CD4-positive, alpha-beta T cell (primary cell): ENCODE measurements around the gene GYS1. TPM values are rescaled to one million over a fixed set of nuclear protein-coding genes. Genes with fewer than 3 reads are reported as not detected.

Experiments used
- ATAC-seq: fragments of 200-7000 bp; cut with Tn5 transposase; one replicate; pipeline ENCODE4 v1.10.0; 2022; ENCODE audit warnings: mild to moderate bottlenecking; ENCODE audit not compliant: poor library complexity
- CTCF ChIA-PET: fragments of 350-600 bp; sonication (Branson Sonifier 250); formaldehyde crosslinking; loops from one replicate; lab custom pipeline; 2021; ENCODE audit warnings: antibody characterized with exemption, inconsistent platforms; lab: Charles Lee
- POLR2A ChIA-PET: fragments of 350-600 bp; sonication (Branson Sonifier 250); formaldehyde crosslinking; loops from one replicate; lab custom pipeline; 2021; ENCODE audit warnings: antibody characterized with exemption, inconsistent platforms; lab: Charles Lee
- DNase-seq, 14 experiments: peaks; one replicate each; pipeline ENCODE4 v3.0.0-alpha.2; 2013 to 2020; ENCODE audit warnings: mixed read lengths in 2 of 14
- H3K27ac ChIP-seq, 2 donors: one replicate each; pipeline versions ENCODE4 v1.5.1 to v1.7.0; 2013; ENCODE audit warnings: low read length in 2 of 2, low read depth in 1 of 2, mild to moderate bottlenecking in 1 of 2
- H3K27me3 ChIP-seq, 2 experiments: 1 replicate in 1 of 2; 2 replicates in 1 of 2; pipeline versions ENCODE4 v1.6.1 to v1.7.0; 2013; ENCODE audit warnings: low read length in 2 of 2, control low read depth in 1 of 2, mild to moderate bottlenecking in 1 of 2, moderate library complexity in 1 of 2; ENCODE audit not compliant: insufficient read depth in 2 of 2, control insufficient read depth in 1 of 2
- H3K36me3 ChIP-seq: one replicate; pipeline ENCODE4 v1.6.1; 2013; ENCODE audit warnings: low read length, control low read depth; ENCODE audit not compliant: insufficient read depth
- H3K4me1 ChIP-seq: one replicate; pipeline ENCODE4 v1.6.1; 2013; ENCODE audit warnings: low read length, control low read depth; ENCODE audit not compliant: insufficient read depth
- H3K4me3 ChIP-seq: one replicate; pipeline ENCODE4 v1.5.1; 2013; ENCODE audit warnings: mild to moderate bottlenecking, low read length, moderate library complexity
- H3K9me3 ChIP-seq, 2 experiments: 1 replicate in 1 of 2; 2 replicates in 1 of 2; pipeline versions ENCODE4 v1.6.1 to v1.7.0; 2013; ENCODE audit warnings: low read length in 2 of 2, mild to moderate bottlenecking in 2 of 2, control low read depth in 1 of 2, moderate library complexity in 1 of 2; ENCODE audit not compliant: control insufficient read depth in 1 of 2, insufficient read depth in 1 of 2
- H3K27ac Mint-ChIP-seq: one replicate; pipeline ENCODE4 v1.8.0; 2020; ENCODE audit warnings: mixed read lengths
- H3K27me3 Mint-ChIP-seq: one replicate; pipeline ENCODE4 v1.8.0; 2021; ENCODE audit warnings: mixed read lengths
- H3K36me3 Mint-ChIP-seq: one replicate; pipeline ENCODE4 v1.8.0; 2021; ENCODE audit warnings: low read depth, mixed read lengths
- H3K4me1 Mint-ChIP-seq: one replicate; pipeline ENCODE4 v1.8.0; 2021; ENCODE audit warnings: low read depth, mixed read lengths
- H3K4me3 Mint-ChIP-seq: one replicate; pipeline ENCODE4 v1.8.0; 2020; ENCODE audit warnings: mild to moderate bottlenecking, mixed read lengths
- H3K9me3 Mint-ChIP-seq: one replicate; pipeline ENCODE4 v1.8.0; 2020; ENCODE audit warnings: mixed read lengths
- intact Hi-C, 2 experiments: fragments of 100-400 bp; cut with DNase I in 1 of 2; cut with micrococcal nuclease in 1 of 2; formaldehyde crosslinking; loops; one replicate each; pipeline versions ENCODE4 v1.15.1 to v1.9.0; 2023 to 2025; cut with DNase I, micrococcal nuclease
- total RNA-seq, 174 experiments: library from RNA in 2 of 174; stranded (reverse) in 2 of 174; gene quantifications; one replicate each; pipeline ENCODE4 v1.2.3 and lab custom pipeline; 2021 to 2026
- TF ChIP-seq, protein P1 (sequence below): fragments of 200-600 bp; IDR thresholded peaks from one replicate; pipeline ENCODE4 v1.8.0; 2022; ENCODE audit warnings: antibody characterized with exemption, mild to moderate bottlenecking

Gene GYS1
- total RNA-seq, 2 experiments from 2014 or later, result 13.2 to 14.1 TPM

DNA sequence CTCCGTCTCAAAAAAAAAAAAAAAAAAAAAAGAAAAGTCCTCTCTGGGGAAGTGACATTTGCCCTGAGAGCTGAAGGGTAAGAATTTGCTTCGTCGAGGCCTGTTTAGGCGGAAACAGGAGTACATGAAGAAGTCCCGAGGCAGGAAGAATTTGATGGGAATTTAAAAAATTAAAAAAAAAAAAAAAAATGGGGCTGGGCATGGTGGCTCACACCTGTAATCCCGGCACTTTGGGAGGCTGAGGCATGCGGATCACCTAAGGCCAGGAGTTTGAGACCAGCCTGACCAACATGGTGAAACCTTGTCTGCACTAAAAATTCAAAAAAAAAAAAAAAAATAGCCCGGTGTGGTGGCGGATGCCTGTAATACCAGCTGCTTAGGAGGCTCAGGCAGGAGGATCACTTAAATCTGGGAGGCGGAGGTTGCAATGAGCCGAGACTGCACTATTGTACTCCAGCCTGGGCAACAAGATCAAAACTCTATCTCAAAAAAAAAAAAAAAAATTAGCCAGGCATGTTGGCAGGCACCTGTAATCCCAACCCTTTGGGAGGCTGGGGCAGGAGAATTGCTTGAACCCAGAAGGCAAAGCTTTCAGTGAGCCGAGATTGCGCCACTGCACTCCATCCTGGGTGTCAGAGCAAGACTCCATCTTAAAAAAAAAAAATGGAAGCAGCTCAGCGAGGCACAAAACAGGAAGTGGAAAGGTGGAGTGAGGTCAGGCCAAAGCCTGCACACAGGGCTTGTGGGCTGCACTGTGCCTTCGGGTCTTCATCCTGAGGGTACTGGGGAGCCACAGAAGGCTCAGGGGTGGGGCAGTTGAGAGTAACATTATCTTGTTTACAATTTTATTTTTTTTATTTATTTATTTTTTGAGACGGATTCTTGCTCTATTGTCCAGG, 33.5 kb downstream of the GYS1 start:
- intact Hi-C loops, result no loop called here
- CTCF ChIA-PET, result interaction anchor here (0.9 kb wide), 1 partner anchor 11 kb away, joined by 3 read pairs; no protein-coding TSS in a partner anchor
- Mint-ChIP-seq H3K9me3 (no peaks in the 10 kb centered on the region), H3K36me3 (peaks cover 12% of the 10 kb centered on the region), H3K27ac (no peak overlapping the region), H3K27me3 (no peaks in the 10 kb centered on the region), H3K4me3 (no peak overlapping the region), H3K4me1 (peaks cover 55% of the 10 kb centered on the region)
- Histone ChIP-seq H3K4me1 (peaks cover 58% of the 10 kb centered on the region), H3K27me3 (no peaks in the 10 kb centered on the region), H3K4me3 (no peak overlapping the region), H3K27ac (no peak overlapping the region), H3K36me3 (no peaks in the 10 kb centered on the region), H3K9me3 (no peaks in the 10 kb centered on the region)
- TF ChIP-seq, protein P1, sequence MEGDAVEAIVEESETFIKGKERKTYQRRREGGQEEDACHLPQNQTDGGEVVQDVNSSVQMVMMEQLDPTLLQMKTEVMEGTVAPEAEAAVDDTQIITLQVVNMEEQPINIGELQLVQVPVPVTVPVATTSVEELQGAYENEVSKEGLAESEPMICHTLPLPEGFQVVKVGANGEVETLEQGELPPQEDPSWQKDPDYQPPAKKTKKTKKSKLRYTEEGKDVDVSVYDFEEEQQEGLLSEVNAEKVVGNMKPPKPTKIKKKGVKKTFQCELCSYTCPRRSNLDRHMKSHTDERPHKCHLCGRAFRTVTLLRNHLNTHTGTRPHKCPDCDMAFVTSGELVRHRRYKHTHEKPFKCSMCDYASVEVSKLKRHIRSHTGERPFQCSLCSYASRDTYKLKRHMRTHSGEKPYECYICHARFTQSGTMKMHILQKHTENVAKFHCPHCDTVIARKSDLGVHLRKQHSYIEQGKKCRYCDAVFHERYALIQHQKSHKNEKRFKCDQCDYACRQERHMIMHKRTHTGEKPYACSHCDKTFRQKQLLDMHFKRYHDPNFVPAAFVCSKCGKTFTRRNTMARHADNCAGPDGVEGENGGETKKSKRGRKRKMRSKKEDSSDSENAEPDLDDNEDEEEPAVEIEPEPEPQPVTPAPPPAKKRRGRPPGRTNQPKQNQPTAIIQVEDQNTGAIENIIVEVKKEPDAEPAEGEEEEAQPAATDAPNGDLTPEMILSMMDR, result no peak
- ATAC-seq (no peak), DNase-seq (peak in 2 of 14 experiments; percentile 28 to 40)
- POLR2A ChIA-PET, result interaction anchor here (0.6 to 1.0 kb wide), 3 partner anchors 11 to 27 kb away, joined by 3 to 8 read pairs (median 5); partner anchors contain the start of gene DHDH

DNA sequence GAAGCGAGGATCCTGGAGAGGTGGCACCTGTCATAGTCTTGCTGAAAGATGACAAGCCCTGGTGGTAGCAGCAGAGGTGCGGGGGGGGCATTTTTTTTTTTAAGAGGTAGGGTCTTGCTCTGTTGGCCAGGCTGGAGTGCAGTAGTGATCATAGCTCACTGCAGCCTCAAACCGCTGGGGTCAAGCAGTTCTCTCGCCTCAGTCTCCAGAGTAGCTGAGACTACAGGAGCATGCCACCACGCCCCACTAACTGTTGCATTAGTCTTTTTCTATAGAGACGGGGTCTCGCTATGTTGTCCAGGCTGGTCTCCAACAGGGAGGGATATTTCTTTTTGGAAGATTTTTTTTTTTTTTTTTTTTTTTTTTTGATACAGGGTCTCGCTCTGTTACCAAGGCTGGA, 35.1 kb downstream of the GYS1 start:
- peaks cover 12% of the 10 kb centered on the region for H3K36me3 Mint-ChIP-seq
- no peak overlapping the region for H3K4me3 ChIP-seq
- H3K36me3 ChIP-seq, result no peaks in the 10 kb centered on the region
- no peak for DNase-seq
- H3K4me1 Mint-ChIP-seq, result peaks cover 45% of the 10 kb centered on the region
- peaks cover 47% of the 10 kb centered on the region for H3K4me1 ChIP-seq
- H3K27me3 Mint-ChIP-seq, result no peaks in the 10 kb centered on the region
- intact Hi-C loops, result no loop called here
- H3K27ac Mint-ChIP-seq, result peak overlapping the region; percentile 7
- no peak for ATAC-seq
- CTCF ChIA-PET, result interaction anchor here (0.7 kb wide), 1 partner anchor 34 kb away, joined by 3 read pairs; no protein-coding TSS in a partner anchor
- H3K27me3 ChIP-seq, result no peaks in the 10 kb centered on the region
- H3K9me3 Mint-ChIP-seq, result no peaks in the 10 kb centered on the region
- peak overlapping the region; percentile 71 for H3K4me3 Mint-ChIP-seq
- no peaks in the 10 kb centered on the region for H3K9me3 ChIP-seq
- POLR2A ChIA-PET, result no interaction called here
- no peak overlapping the region for H3K27ac ChIP-seq
- TF ChIP-seq, protein P1, result no peak

DNA sequence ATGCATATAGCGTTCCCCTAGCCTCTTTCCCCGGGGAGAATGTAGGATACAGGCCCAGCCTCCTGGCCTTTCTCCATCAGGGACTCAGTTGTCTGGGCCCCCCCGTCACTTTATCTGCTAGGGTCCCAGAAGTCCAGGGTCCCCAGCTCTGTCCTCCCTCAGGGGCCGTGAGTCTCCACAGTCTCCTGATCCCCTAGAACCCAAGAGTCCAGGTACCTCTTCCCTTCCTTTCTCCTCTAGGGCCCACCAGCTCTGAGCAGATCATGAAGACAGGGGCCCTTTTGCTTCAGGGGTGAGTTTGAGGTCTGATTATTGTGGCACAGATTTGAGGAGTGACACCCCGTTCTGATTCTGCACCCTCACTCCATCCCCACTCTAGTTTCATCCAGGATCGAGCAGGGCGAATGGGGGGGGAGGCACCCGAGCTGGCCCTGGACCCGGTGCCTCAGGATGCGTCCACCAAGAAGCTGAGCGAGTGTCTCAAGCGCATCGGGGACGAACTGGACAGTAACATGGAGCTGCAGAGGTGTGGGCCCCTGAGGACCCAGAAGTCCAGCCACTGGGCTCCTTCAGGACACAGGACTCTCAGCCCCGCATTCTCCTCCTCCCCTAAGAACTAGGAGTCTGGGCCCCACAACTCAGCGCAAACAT, 37.7 kb downstream of the GYS1 start:
- intact Hi-C loops, result loop anchor here in 1 of 2 experiments (1.0 kb wide), 1 partner anchor 10 kb away; the partner anchor contains the start of gene FTL
- ATAC-seq (no peak), DNase-seq (no peak)
- Mint-ChIP-seq H3K27ac (peak overlapping the region; percentile 72), H3K36me3 (peaks cover 12% of the 10 kb centered on the region), H3K27me3 (no peaks in the 10 kb centered on the region), H3K4me1 (peaks cover 31% of the 10 kb centered on the region), H3K9me3 (no peaks in the 10 kb centered on the region), H3K4me3 (peak overlapping the region; percentile 90)
- POLR2A ChIA-PET, result interaction anchor here (1.6 to 3.3 kb wide), 2 partner anchors 10 to 38 kb away, joined by 4 to 38 read pairs; partner anchors contain the start of genes FTL and RUVBL2
- Histone ChIP-seq H3K27ac (peak overlapping the region; percentile 69 to 90), H3K4me1 (peaks cover 30% of the 10 kb centered on the region), H3K36me3 (no peaks in the 10 kb centered on the region), H3K4me3 (peak overlapping the region; percentile 99), H3K27me3 (no peaks in the 10 kb centered on the region), H3K9me3 (no peaks in the 10 kb centered on the region)
- TF ChIP-seq, protein P1, result no peak
- CTCF ChIA-PET, result interaction anchor here (0.6 to 1.7 kb wide), 3 partner anchors 15 to 302 kb away, joined by 3 to 5 read pairs (median 5); no protein-coding TSS in a partner anchor
